HepG2 (cell line): Measurements from ENCODE around the gene TCF20. TPM values are rescaled to one million over a fixed set of nuclear protein-coding genes. Genes with fewer than 3 reads are reported as not detected.

Experiments used
- AHDC1 ChIP-seq: sonication (generic); formaldehyde crosslinking; IDR thresholded peaks from 2 replicates; pipeline ENCODE4 v1.5.1; 2020; ENCODE audit warnings: mild to moderate bottlenecking, missing genetic modification reagents, borderline replicate concordance
- CHD4 ChIP-seq: fragments of 200-600 bp; sonication (generic); IDR thresholded peaks from 2 replicates; pipeline ENCODE4 v1.7.0; 2017; ENCODE audit warnings: mild to moderate bottlenecking, low read length, borderline replicate concordance
- HOXD1 ChIP-seq: sonication (generic); formaldehyde crosslinking; IDR thresholded peaks from 2 replicates; pipeline ENCODE4 v1.5.0; 2020; ENCODE audit warnings: missing genetic modification reagents
- LCORL ChIP-seq, 2 experiments: fragments of 450-650 bp in 1 of 2; sonication (generic) in 1 of 2; formaldehyde crosslinking in 1 of 2; IDR thresholded peaks; 2 replicates each; pipeline versions ENCODE4 v1.5.0 to v1.6.1; 2017 to 2020; ENCODE audit warnings: antibody characterized with exemption in 1 of 2, missing genetic modification reagents in 1 of 2
- POLR2AphosphoS5 ChIP-seq: IDR thresholded peaks from 2 replicates; pipeline ENCODE4 v1.6.1; 2012; ENCODE audit warnings: low read depth, low read length
- YY1 ChIP-seq: IDR thresholded peaks from 2 replicates; pipeline ENCODE4 v1.6.1; 2011; ENCODE audit warnings: low read length, low read depth, moderate library complexity, mild to moderate bottlenecking; ENCODE audit not compliant: insufficient read depth, insufficient replicate concordance
- ZNF354B ChIP-seq: sonication (generic); formaldehyde crosslinking; IDR thresholded peaks from 2 replicates; pipeline ENCODE4 v1.8.0; 2022; ENCODE audit warnings: mild to moderate bottlenecking, missing genetic modification reagents
- ZNF558 ChIP-seq: sonication (generic); formaldehyde crosslinking; IDR thresholded peaks from 2 replicates; pipeline ENCODE4 v1.9.0; 2022; ENCODE audit warnings: mild to moderate bottlenecking, missing genetic modification reagents, borderline replicate concordance
- ZNF768 ChIP-seq: sonication (generic); formaldehyde crosslinking; IDR thresholded peaks from 2 replicates; pipeline ENCODE4 v1.4.0; 2020; ENCODE audit warnings: missing genetic modification reagents
- polyA plus RNA-seq, 8 experiments: library from polyadenylated mRNA; depleted of rRNA in 3 of 8; stranded (reverse) in 7 of 8; unstranded in 1 of 8; fragments of >200 nt; fragmentation: Illumina TruSeq in 4 of 8; extraction: Trizol in 4 of 8; gene quantifications; 2 replicates each; pipeline versions ENCODE4 v1.2.1 to v1.2.3, GENCODE V29; 2011 to 2016; ENCODE audit warnings: low read depth in 4 of 8, missing spikeins in 1 of 8, mixed read lengths in 1 of 8; ENCODE audit not compliant: insufficient read depth in 1 of 8
- total RNA-seq, 5 experiments: library from RNA; depleted of rRNA; stranded (reverse); fragments of >200 nt; fragmentation: Illumina TruSeq; extraction: Trizol; gene quantifications; 2 replicates each; pipeline ENCODE4 v1.2.3, GENCODE V29; 2016; ENCODE audit warnings: low read depth in 1 of 5
- TF ChIP-seq, protein P1 (sequence below): sonication (generic); formaldehyde crosslinking; IDR thresholded peaks from 2 replicates; pipeline ENCODE4 v1.4.0; 2020; ENCODE audit warnings: missing genetic modification reagents, borderline replicate concordance
- TF ChIP-seq, protein P2 (sequence below), 2 experiments: sonication (generic) in 1 of 2; formaldehyde crosslinking in 1 of 2; IDR thresholded peaks; 2 replicates each; pipeline versions ENCODE4 v1.5.1 to v1.6.1; 2011 to 2020; ENCODE audit warnings: borderline replicate concordance in 1 of 2, low read depth in 1 of 2, low read length in 1 of 2, mild to moderate bottlenecking in 1 of 2, missing genetic modification reagents in 1 of 2, moderate library complexity in 1 of 2
- TF ChIP-seq, protein P3 (sequence below): sonication (generic); formaldehyde crosslinking; IDR thresholded peaks from 2 replicates; pipeline ENCODE4 v1.4.0; 2020; ENCODE audit warnings: mild to moderate bottlenecking, missing genetic modification reagents

Gene TCF20
- total and polyA plus RNA-seq, 2 of the 13 experiments (the other 11 are each of a cell fraction or from before 2014, with no cell fraction given), result 12.8 to 23.7 TPM

- no peak for TF ChIP-seq AHDC1
- TF ChIP-seq, protein P1, sequence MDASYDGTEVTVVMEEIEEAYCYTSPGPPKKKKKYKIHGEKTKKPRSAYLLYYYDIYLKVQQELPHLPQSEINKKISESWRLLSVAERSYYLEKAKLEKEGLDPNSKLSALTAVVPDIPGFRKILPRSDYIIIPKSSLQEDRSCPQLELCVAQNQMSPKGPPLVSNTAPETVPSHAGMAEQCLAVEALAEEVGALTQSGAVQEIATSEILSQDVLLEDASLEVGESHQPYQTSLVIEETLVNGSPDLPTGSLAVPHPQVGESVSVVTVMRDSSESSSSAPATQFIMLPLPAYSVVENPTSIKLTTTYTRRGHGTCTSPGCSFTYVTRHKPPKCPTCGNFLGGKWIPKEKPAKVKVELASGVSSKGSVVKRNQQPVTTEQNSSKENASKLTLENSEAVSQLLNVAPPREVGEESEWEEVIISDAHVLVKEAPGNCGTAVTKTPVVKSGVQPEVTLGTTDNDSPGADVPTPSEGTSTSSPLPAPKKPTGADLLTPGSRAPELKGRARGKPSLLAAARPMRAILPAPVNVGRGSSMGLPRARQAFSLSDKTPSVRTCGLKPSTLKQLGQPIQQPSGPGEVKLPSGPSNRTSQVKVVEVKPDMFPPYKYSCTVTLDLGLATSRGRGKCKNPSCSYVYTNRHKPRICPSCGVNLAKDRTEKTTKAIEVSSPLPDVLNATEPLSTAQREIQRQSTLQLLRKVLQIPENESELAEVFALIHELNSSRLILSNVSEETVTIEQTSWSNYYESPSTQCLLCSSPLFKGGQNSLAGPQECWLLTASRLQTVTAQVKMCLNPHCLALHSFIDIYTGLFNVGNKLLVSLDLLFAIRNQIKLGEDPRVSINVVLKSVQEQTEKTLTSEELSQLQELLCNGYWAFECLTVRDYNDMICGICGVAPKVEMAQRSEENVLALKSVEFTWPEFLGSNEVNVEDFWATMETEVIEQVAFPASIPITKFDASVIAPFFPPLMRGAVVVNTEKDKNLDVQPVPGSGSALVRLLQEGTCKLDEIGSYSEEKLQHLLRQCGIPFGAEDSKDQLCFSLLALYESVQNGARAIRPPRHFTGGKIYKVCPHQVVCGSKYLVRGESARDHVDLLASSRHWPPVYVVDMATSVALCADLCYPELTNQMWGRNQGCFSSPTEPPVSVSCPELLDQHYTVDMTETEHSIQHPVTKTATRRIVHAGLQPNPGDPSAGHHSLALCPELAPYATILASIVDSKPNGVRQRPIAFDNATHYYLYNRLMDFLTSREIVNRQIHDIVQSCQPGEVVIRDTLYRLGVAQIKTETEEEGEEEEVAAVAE (CRISPR knock-in tag), result no peak
- no peak for TF ChIP-seq ZNF558 (CRISPR knock-in tag)
- TF ChIP-seq, protein P2, sequence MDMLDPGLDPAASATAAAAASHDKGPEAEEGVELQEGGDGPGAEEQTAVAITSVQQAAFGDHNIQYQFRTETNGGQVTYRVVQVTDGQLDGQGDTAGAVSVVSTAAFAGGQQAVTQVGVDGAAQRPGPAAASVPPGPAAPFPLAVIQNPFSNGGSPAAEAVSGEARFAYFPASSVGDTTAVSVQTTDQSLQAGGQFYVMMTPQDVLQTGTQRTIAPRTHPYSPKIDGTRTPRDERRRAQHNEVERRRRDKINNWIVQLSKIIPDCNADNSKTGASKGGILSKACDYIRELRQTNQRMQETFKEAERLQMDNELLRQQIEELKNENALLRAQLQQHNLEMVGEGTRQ (IDR thresholded peaks at IDR 0.05; ENCODE audit: low read depth, low read length), result no peak
- TF ChIP-seq, protein P2 (CRISPR knock-in tag; IDR thresholded peaks at IDR 0.05; ENCODE audit: borderline replicate concordance), result no peak
- no peak for TF ChIP-seq CHD4
- no peak for TF ChIP-seq POLR2AphosphoS5
- no peak for TF ChIP-seq LCORL (IDR thresholded peaks at IDR 0.05)
- TF ChIP-seq LCORL (CRISPR knock-in tag; IDR thresholded peaks at IDR 0.05), result no peak; the same call in 1 of the 2 replicates
- TF ChIP-seq HOXD1 (CRISPR knock-in tag), result no peak
- TF ChIP-seq YY1, result peak; percentile 48
- TF ChIP-seq ZNF354B, result no peak
- peak; percentile 90 for TF ChIP-seq ZNF768 (CRISPR knock-in tag)
- TF ChIP-seq, protein P3, sequence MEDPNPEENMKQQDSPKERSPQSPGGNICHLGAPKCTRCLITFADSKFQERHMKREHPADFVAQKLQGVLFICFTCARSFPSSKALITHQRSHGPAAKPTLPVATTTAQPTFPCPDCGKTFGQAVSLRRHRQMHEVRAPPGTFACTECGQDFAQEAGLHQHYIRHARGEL (CRISPR knock-in tag), result no peak
Measured at GRCh38 chr22:42282252-42282942, 11.9 kb upstream of the TCF20 start (continued).
